ENCODE data around the gene PRAMEF20. TPM values are rescaled to one million over a fixed set of nuclear protein-coding genes. Genes with fewer than 3 reads are reported as not detected.
A peak's percentile ranks its signal among the peaks of the same experiment; 100 is the strongest.
"Not testable (repeated sequence)": the region's sequence is repeated elsewhere in the genome, so short reads cannot be mapped to it uniquely, and the experiment has no call there.

The PRAMEF20 gene
- total RNA-seq, 1 donor from 2014 or later = not detected

GRCh38 chr1:13407811-13408210, 2.4 kb upstream of the PRAMEF20 start:
- Histone ChIP-seq H3K27ac (ENCODE audit: low read depth, low read length) (no peak overlapping the region), H3K27me3 (ENCODE audit: control insufficient read depth in 3 of 3, insufficient read depth in 3 of 3, low read length in 3 of 3) (no peaks in the 10 kb centered on the region), H3K9me3 (ENCODE audit: control insufficient read depth in 3 of 3, low read length in 3 of 3) (no peaks in the 10 kb centered on the region), H3K36me3 (ENCODE audit: control insufficient read depth in 3 of 3, insufficient read depth in 3 of 3, low read length in 3 of 3) (no peaks in the 10 kb centered on the region), H3K4me1 (ENCODE audit: control insufficient read depth in 3 of 3, insufficient read depth in 3 of 3, low read length in 3 of 3) (no peaks in the 10 kb centered on the region), H3K4me3 (ENCODE audit: low read length in 3 of 3) (no peak overlapping the region), H3K9ac (ENCODE audit: low read depth in 1 of 3, low read length in 3 of 3) (no peak overlapping the region)

GRCh38 chr1:13430495-13430894, 20.2 kb downstream of the PRAMEF20 start:
- H3K9me3 ChIP-seq (ENCODE audit: control insufficient read depth in 3 of 3, low read length in 3 of 3) = no peaks in the 10 kb centered on the region
- H3K36me3 ChIP-seq (ENCODE audit: control insufficient read depth in 3 of 3, insufficient read depth in 3 of 3, low read length in 3 of 3) = no peaks in the 10 kb centered on the region
- H3K4me3 ChIP-seq (ENCODE audit: low read length in 3 of 3) = no peak overlapping the region
- H3K27ac ChIP-seq (ENCODE audit: low read depth, low read length) = no peak overlapping the region
- peaks cover 0 to 8% (median 1%) of the 10 kb centered on the region in 3 donors for H3K4me1 ChIP-seq (ENCODE audit: control insufficient read depth in 3 of 3, insufficient read depth in 3 of 3, low read length in 3 of 3)
- H3K27me3 ChIP-seq (ENCODE audit: control insufficient read depth in 3 of 3, insufficient read depth in 3 of 3, low read length in 3 of 3) = no peaks in the 10 kb centered on the region
- H3K9ac ChIP-seq (ENCODE audit: low read depth in 1 of 3, low read length in 3 of 3) = no peak overlapping the region

- Histone ChIP-seq H3K27ac (ENCODE audit: low read depth, low read length) (no peak overlapping the region), H3K9ac (ENCODE audit: low read depth in 1 of 3, low read length in 3 of 3) (no peak overlapping the region), H3K9me3 (ENCODE audit: control insufficient read depth in 3 of 3, low read length in 3 of 3) (no peaks in the 10 kb centered on the region), H3K36me3 (ENCODE audit: control insufficient read depth in 3 of 3, insufficient read depth in 3 of 3, low read length in 3 of 3) (no peaks in the 10 kb centered on the region), H3K4me1 (ENCODE audit: control insufficient read depth in 3 of 3, insufficient read depth in 3 of 3, low read length in 3 of 3) (peaks cover 0 to 14% (median 7%) of the 10 kb centered on the region in 3 donors), H3K4me3 (ENCODE audit: low read length in 3 of 3) (no peak overlapping the region), H3K27me3 (ENCODE audit: control insufficient read depth in 3 of 3, insufficient read depth in 3 of 3, low read length in 3 of 3) (no peaks in the 10 kb centered on the region)
These were observed 22.0 kb downstream of the PRAMEF20 start for GRCh38 chr1:13432251-13432650.

DNA sequence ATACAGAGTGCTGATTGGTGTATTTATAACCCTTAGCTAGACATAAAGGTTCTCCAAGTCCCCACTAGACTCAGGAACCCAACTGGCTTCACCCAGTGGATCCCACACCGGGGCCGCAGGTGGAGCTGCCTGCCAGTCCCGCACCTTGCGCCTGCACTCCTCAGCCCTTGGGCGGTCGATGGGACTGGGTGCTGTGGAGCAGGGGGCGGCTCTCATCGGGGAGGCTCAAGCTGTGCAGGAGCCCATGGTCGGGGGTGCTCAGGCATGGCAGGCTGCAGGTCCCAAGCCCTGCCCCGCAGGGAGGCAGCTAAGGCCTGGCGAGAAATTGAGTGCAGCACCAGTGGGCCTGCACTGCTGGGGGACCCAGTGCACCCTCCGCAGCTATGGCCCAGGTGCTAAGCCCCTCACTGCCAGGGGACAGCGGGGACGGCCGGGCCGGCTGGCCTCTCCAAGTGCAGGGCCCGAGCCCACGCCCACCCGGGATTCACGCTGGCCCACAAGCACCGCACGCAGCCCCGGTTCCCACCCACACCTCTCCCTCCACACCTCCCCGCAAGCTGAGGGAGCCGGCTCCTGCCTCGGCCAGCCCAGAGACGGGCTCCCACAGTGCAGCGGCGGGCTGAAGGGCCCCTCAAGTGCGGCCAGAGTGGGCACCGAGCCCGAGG, 23.6 kb downstream of the PRAMEF20 start:
- H3K9ac ChIP-seq (ENCODE audit: low read depth in 1 of 3, low read length in 3 of 3); H3K9me3 ChIP-seq (ENCODE audit: control insufficient read depth in 3 of 3, low read length in 3 of 3); H3K36me3 ChIP-seq (ENCODE audit: control insufficient read depth in 3 of 3, insufficient read depth in 3 of 3, low read length in 3 of 3); H3K27ac ChIP-seq (ENCODE audit: low read depth, low read length); H3K4me3 ChIP-seq (ENCODE audit: low read length in 3 of 3); H3K27me3 ChIP-seq (ENCODE audit: control insufficient read depth in 3 of 3, insufficient read depth in 3 of 3, low read length in 3 of 3): not testable (repeated sequence)
- H3K4me1 ChIP-seq (ENCODE audit: control insufficient read depth in 3 of 3, insufficient read depth in 3 of 3, low read length in 3 of 3) = peaks cover 0 to 14% (median 7%) of the 10 kb centered on the region in 3 donors

- Histone ChIP-seq H3K4me3 (ENCODE audit: low read length in 3 of 3) (peak overlapping the region in 2 of 3 donors; percentile 2 to 22), H3K27ac (ENCODE audit: low read depth, low read length) (no peak overlapping the region), H3K9me3 (ENCODE audit: control insufficient read depth in 3 of 3, low read length in 3 of 3) (no peaks in the 10 kb centered on the region), H3K4me1 (ENCODE audit: control insufficient read depth in 3 of 3, insufficient read depth in 3 of 3, low read length in 3 of 3) (peaks cover 0 to 14% (median 7%) of the 10 kb centered on the region in 3 donors), H3K27me3 (ENCODE audit: control insufficient read depth in 3 of 3, insufficient read depth in 3 of 3, low read length in 3 of 3) (no peaks in the 10 kb centered on the region), H3K9ac (ENCODE audit: low read depth in 1 of 3, low read length in 3 of 3) (no peak overlapping the region), H3K36me3 (ENCODE audit: control insufficient read depth in 3 of 3, insufficient read depth in 3 of 3, low read length in 3 of 3) (no peaks in the 10 kb centered on the region)
These were observed 25.2 kb downstream of the PRAMEF20 start for GRCh38 chr1:13435458-13435857.

DNA sequence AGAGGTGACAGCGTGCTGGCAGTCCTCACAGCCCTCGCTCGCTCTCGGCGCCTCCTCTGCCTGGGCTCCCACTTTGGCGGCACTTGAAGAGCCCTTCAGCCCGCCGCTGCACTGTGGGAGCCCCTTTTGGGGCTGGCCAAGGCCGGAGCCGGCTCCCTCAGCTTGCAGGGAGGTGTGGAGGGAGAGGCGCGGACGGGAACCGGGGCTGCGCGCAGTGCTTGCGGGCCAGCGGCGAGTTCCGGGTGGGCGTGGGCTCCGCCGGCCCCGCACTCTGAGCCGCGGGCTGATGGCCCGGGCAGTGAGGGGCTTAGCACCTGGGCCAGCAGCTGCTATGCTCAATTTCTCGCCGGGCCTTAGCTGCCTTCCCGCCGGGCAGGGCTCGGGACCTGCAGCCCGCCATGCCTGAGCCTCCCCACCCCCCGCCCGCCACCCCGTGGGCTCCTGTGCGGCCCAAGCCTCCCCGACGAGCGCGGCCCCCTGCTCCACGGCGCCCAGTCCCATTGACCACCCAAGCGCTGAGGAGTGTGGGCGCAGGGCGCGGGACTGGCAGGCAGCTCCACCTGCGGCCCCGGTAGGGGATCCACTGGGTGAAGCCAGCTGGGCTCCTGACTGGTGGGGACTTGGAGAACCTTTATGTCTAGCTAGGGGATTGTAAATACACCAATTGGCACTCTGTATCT, 29.0 kb downstream of the PRAMEF20 start:
- H3K9me3 ChIP-seq (ENCODE audit: control insufficient read depth in 3 of 3, low read length in 3 of 3); H3K9ac ChIP-seq (ENCODE audit: low read depth in 1 of 3, low read length in 3 of 3); H3K4me3 ChIP-seq (ENCODE audit: low read length in 3 of 3): not testable (repeated sequence)

DNA sequence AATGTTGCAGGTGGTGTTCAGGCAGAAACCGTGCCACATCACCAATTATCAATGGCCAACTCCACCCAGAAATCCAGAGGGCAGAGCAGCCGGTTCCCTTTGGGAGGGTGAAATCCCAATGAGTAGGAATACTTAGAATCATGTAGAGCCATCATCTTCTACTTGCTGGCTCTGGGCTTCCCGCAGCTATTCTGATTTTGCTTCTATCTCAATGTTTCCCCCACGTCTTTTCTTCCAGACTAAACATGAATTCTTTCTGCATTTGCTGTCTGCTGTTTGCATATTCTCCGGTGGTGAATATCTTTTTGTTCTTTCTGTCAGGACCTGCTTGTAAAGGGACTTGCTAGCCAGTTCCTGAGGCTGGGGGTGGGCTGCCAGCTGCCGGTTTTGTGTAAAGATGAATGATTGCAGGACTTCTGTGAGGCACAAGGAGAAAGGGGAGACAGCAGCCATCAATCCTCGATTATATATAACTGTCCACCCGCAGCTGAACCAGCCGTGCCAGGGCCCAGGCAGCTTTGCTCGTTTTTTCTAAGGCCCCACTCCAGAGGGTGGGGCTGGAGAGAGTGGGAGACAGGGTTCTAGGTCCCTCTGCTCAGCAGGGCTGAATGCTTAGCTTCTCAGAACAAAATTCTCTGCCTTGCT, 33.2 kb downstream of the PRAMEF20 start:
- no peaks in the 10 kb centered on the region for H3K36me3 ChIP-seq (ENCODE audit: control insufficient read depth in 3 of 3, insufficient read depth in 3 of 3, low read length in 3 of 3)
- no peaks in the 10 kb centered on the region for H3K9me3 ChIP-seq (ENCODE audit: control insufficient read depth in 3 of 3, low read length in 3 of 3)
- peak overlapping the region in 1 of 3 donors; percentile 12 for H3K9ac ChIP-seq (ENCODE audit: low read depth in 1 of 3, low read length in 3 of 3)
- H3K4me1 ChIP-seq (ENCODE audit: control insufficient read depth in 3 of 3, insufficient read depth in 3 of 3, low read length in 3 of 3) = peaks cover 0 to 4% (median 0%) of the 10 kb centered on the region in 3 donors
- H3K4me3 ChIP-seq (ENCODE audit: low read length in 3 of 3) = no peak overlapping the region
- no peak overlapping the region for H3K27ac ChIP-seq (ENCODE audit: low read depth, low read length)
- H3K27me3 ChIP-seq (ENCODE audit: control insufficient read depth in 3 of 3, insufficient read depth in 3 of 3, low read length in 3 of 3) = no peaks in the 10 kb centered on the region

More for the DNA sequence above, 29.0 kb downstream of the PRAMEF20 start:
- not testable (repeated sequence) for H3K27me3 ChIP-seq (ENCODE audit: control insufficient read depth in 3 of 3, insufficient read depth in 3 of 3, low read length in 3 of 3); H3K4me1 ChIP-seq (ENCODE audit: control insufficient read depth in 3 of 3, insufficient read depth in 3 of 3, low read length in 3 of 3); H3K27ac ChIP-seq (ENCODE audit: low read depth, low read length); H3K36me3 ChIP-seq (ENCODE audit: control insufficient read depth in 3 of 3, insufficient read depth in 3 of 3, low read length in 3 of 3)

- Histone ChIP-seq H3K36me3 (ENCODE audit: control insufficient read depth in 3 of 3, insufficient read depth in 3 of 3, low read length in 3 of 3) (no peaks in the 10 kb centered on the region), H3K27ac (ENCODE audit: low read depth, low read length) (peak overlapping the region; percentile 25), H3K9ac (ENCODE audit: low read depth in 1 of 3, low read length in 3 of 3) (peak overlapping the region in 1 of 3 donors; percentile 35)
These were observed 40.0 kb downstream of the PRAMEF20 start for GRCh38 chr1:13450204-13450603.

GRCh38 chr1:13451399-13451965, 41.2 kb downstream of the PRAMEF20 start:
- Histone ChIP-seq H3K36me3 (ENCODE audit: control insufficient read depth in 3 of 3, insufficient read depth in 3 of 3, low read length in 3 of 3) (no peaks in the 10 kb centered on the region), H3K27ac (ENCODE audit: low read depth, low read length) (no peak overlapping the region), H3K9ac (ENCODE audit: low read depth in 1 of 3, low read length in 3 of 3) (no peak overlapping the region), H3K4me1 (ENCODE audit: control insufficient read depth in 3 of 3, insufficient read depth in 3 of 3, low read length in 3 of 3) (peaks cover 7 to 11% (median 9%) of the 10 kb centered on the region in 3 donors), H3K27me3 (ENCODE audit: control insufficient read depth in 3 of 3, insufficient read depth in 3 of 3, low read length in 3 of 3) (no peaks in the 10 kb centered on the region), H3K4me3 (ENCODE audit: low read length in 3 of 3) (no peak overlapping the region), H3K9me3 (ENCODE audit: control insufficient read depth in 3 of 3, low read length in 3 of 3) (no peaks in the 10 kb centered on the region)

More at GRCh38 chr1:13450204-13450603, 40.0 kb downstream of the PRAMEF20 start:
- H3K4me1 ChIP-seq (ENCODE audit: control insufficient read depth in 3 of 3, insufficient read depth in 3 of 3, low read length in 3 of 3) = peaks cover 5 to 9% (median 9%) of the 10 kb centered on the region in 3 donors
- peak overlapping the region in 1 of 3 donors; percentile 31 for H3K4me3 ChIP-seq (ENCODE audit: low read length in 3 of 3)
- no peaks in the 10 kb centered on the region for H3K9me3 ChIP-seq (ENCODE audit: control insufficient read depth in 3 of 3, low read length in 3 of 3)
- H3K27me3 ChIP-seq (ENCODE audit: control insufficient read depth in 3 of 3, insufficient read depth in 3 of 3, low read length in 3 of 3) = no peaks in the 10 kb centered on the region

Data from skeletal muscle tissue (tissue), 4 donors.